UCSD-AML1 (cell line): ENCODE measurements around the gene PLCL2.

Experiments used
- DNase-seq: peaks from one replicate; lab custom pipeline; 2025; ENCODE audit not compliant: unreplicated experiment; lab: John Stamatoyannopoulos, UW

The PLCL2 gene

DNA sequence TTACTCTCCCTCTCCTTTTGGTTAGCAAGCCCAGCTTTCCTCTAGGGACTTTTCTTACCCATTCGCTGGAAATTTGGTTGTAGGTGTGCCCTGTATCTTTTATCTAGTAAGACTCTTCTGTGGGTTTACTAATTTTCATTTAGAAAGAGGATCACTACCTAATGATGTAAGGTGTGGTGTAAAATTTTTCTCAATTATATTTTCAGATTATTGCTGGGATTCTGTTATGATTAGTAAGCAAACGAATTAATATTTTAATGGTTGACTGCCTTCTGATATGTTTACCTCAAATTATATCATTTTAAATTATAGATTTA is 28.5 kb downstream of the PLCL2 start:
- DNase-seq, result no peak

DNA sequence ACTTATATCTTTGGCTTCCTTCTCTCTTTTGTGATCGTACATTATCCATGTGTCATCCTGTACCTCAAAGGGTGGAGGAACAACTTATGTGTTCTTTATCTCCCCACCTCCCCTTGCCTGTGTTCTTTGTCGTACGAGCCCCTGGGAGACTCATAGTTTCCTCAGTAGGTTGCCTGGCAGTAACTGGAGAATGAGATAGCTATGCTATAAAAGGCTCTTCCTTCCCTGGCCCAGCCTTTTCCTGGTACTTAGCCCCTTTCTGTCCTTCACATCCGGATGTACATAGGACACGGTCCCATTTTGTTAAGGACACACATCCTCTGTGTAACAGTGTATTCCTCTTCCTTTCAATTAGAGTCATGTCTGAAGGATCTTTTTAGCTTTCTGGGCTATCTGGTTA is 32.1 kb downstream of the PLCL2 start:
- DNase-seq, result no peak

DNA sequence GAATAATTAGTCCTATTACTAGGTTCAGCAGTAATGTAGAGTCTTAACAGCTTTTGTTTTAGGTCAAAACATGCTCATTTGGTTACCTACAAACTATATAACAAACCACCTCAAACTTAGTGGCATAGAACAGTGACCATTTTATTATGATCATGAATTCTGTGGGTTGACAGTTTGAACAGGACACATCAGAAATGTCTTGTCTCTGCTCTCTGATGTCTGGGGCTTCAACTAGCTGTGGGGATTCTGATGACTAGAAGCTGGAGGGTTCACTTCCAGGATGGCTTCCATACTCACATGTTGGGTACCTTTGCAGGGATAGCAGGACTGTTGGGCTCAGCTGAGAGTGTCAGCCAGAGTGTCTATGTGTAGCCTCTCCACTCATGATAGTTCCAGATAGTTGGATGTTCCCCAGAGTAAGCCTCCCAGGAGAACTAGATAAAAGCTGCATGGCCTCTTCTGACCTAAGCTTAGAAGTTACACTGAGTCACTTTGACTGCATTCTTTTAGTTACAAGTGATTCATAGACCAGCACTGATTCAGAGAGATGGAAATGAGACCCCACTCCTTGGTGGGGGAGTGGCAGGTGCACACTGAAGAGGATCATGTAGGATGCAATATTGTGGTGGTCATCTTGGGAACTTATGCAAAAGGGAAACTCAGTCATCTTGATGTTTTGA is 32.6 kb downstream of the PLCL2 start:
- DNase-seq, result no peak

DNA sequence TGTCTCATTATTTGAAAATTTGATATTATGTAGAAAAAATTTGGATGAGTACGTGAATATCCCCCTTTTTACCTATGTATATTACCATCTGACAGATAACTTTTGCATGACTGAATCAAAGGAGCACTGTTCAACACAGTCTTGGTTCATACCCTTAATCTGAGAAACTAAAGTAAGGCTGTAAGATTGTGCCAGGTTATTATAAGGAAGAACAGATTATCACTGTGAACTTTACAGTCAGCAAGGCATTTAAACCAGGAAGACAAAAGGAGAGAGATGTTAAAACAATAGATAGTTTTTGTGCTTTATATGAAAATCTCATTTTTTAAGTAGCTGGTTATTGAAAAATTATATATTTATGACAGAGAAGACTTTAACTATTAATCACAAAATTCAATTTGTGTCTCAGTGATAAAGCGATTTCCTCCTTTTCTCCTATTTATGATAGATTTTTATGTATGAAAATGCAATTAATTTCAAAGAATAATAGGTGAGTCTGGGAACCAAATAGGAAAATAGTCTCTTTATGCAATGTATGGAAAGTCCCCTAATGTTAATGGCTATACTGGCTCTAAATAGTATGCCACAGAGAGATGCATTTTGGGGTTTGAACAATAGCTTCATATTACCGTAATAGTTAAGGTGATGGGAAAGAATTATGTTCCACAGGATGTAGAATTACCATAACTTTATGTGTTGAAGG is 33.4 kb downstream of the PLCL2 start:
- DNase-seq, result no peak

DNA sequence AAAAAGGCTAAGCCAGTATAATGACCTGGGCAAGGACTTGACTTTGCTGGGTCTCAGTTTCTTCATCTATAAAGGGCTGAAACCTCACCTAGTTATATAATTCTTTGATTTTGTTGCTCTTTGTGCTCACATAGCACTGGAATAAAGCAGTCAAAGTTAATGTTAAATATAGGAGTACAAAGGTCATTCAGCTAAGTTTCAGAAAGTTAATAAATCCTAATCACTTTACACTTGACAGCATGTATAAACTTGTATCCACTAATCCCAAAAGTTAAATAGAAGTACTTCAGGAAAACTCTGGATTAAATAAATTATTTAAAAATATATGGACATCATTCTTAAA is 33.9 kb downstream of the PLCL2 start:
- no peak for DNase-seq

DNA sequence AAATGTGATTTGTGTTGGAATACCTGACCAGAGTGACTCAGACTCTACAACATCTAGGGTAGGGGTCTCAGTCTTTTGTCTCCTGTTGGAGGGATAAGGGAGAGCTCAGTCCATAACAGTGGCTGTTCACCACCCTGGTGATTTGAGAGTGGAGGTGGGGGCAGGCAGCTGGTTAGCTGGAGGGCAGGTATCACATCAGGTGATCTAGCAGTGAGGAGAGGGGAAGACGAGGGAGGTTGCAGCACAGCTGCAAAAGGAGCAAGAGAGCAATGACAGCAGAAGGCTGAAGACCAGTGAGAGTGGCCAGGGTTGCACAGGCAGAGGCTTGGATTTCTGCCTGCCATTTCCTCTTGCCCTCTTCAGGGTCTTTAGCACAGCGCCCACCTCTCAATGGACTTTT is 38.4 kb downstream of the PLCL2 start:
- no peak for DNase-seq

DNA sequence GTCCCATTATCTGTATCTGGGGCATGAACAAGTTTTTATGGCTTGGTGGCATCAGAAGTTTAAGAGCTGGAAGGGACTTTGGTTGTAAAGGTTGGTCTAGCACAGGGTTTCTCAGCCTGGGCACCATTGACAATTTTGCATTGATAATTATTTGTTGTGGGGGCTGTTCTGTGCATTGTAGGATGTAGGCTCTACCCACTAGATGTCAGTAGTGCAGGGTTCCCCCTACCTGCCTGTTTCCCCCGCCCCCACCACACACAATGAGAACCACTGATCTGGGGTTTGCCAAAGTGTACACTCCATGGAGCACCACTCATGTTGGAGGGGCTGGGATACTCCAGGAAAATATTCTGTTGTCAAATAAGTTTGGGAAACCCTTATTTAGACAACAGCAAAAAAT is 42.7 kb downstream of the PLCL2 start:
- no peak for DNase-seq

DNA sequence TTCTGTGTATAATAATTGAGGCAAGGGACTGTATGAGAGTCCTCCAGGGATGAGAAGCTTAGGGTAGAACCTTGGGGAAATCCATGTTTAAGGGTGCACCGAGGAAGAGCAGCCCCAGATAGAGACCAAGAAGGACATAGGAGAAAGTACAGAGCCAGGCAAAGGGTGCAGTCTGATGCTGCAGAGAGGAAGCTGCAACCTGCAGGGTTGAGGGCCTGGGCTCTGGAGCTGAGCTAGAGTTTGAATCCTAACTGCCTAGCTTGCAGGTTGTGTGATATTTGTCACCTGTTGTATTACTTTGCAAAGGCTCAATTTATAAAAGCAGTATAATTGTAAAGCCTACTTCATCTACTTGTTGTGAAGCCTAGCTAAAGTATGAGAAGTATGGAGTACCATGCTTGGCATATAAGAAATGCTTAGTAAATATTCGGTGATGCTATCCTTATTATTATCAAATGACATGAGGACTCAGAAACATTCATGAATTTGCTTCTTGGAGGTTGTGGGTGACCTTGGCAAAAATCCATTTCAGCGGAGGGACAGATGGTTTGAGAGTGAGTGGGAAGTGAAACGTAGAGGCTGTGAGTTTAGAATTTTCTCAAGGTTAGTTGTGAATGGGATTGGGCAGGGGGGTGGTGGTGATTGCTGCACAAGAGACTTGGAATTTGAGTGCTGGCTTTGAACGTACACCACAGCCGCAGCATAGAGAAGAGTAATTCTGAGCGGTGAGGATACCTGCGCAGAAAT is 43.8 kb downstream of the PLCL2 start:
- DNase-seq, result no peak

DNA sequence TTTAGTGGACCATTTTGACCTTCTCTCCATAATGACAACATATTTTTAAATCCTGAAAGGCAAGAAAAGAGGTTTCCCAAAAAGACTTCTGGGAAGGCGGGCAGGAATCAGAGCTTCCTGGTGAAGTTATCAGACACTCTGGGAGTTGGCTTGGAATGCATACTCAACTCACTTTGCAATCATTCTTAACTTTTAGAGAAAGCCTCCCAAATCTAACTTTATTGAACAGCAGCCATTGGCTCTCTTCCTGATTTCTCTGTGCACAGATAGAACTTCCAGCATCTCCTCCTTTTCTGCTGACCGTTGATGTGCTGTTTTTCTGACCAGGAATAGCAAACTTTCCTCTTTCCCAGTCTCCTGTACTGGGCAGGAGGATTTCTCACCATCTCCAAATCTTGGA is 44.6 kb downstream of the PLCL2 start:
- DNase-seq, result no peak

DNA sequence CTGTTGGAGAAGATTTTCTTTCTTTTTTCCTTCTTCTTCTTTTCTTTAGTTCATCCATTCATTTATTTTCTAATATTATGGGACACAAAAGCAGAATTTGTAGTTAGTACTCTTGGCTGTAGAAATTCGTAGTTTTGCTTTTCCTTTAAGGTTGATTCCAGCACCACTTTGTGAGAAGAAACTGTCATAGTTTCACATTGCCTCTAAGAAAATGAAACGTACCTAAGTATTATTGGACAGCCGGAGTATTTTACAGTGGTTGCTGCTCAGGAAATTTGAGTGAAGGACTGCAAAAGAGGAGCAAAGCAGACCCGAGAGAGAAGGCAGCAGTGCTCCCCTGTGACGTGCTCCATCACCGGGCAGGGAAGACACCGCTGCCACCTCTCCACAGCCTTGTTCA is 48.1 kb downstream of the PLCL2 start:
- DNase-seq, result no peak

DNA sequence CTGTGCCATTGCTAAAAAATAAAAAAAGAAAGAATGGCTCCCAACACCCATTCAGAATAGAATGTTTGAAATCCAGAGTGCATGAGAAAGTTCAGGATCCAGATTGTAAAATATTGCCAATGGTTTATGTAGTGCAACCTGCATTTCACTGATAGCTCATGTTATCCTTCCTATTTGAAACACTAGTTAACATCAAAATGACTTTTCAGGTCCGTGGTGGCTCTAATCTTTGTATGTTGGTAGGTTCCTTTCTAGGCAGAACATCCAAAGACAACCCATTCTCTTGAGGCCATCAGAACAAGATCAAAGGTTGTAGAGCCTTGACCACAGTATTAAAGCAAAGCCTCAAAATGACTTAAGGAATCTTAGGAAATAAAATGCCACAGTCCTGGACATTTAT is 51.0 kb downstream of the PLCL2 start:
- no peak for DNase-seq

DNA sequence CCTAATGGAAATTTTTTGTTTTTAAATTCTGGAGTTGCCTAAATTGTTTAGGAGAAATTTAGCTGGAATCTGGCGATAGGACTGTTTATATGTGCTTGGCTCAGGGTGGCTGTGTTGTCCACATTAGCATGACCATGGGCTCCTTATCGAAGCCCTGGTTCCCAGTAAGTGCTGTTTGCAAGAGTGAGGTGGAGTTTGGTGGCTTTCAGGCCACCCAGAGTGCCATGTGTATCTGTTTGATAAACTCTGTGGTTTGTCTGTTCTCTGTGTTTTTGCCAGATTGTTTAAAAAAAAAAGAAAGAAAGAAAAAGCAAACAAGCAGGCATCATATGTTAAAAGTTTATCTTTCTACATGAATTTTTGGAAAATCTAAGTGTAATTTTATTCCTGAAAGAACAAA is 51.5 kb downstream of the PLCL2 start:
- peak; percentile 44 for DNase-seq

DNA sequence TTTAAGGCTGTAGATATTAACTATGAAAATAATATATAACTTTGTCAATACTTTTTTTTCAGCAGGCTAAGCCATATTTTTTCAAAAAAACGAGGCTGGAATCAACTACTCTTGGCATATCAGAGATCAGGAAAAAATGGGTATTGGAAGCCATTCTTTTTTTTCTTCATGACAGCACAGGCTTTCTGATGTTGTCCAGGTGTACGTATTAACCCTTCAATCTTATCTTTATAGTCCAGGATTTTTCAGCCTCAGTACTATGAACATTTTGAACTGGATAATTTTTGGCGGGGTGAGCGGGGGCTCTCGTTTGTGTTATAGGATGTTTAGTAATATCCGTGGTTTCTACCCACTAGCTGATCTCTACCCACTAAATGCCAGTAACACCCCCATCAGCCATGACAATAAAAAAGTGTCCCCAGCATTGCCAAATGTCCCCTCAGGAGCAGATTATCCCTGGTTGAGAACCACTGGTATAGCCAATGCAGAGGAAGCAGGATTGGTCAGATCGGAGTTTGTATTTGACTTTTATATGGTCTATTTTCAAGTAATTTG is 52.0 kb downstream of the PLCL2 start:
- DNase-seq, result no peak

DNA sequence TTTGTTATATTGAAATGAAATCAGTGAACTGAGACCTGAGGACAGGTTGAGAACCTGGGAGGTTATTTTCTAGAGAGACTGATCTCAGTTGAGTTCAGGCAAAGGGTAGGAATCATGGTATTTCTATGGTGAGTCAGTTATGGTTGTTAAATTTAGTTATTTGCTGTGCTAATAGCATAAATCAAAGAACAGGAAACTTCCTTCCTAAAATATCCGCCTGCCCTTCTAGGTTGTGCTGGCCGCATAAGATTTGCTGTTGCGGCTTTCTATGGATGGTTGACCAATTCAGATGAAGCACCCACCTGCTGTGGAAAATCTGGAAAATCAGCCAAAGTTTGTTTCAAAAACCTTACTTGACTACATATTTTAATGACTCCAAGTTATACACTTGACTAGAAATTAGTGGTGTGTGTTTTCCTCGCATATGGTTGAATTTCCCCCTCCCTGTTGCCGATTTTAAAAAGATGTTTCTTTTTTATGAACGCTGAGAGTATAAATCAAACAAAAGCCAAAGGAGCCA is 52.6 kb downstream of the PLCL2 start:
- no peak for DNase-seq

DNA sequence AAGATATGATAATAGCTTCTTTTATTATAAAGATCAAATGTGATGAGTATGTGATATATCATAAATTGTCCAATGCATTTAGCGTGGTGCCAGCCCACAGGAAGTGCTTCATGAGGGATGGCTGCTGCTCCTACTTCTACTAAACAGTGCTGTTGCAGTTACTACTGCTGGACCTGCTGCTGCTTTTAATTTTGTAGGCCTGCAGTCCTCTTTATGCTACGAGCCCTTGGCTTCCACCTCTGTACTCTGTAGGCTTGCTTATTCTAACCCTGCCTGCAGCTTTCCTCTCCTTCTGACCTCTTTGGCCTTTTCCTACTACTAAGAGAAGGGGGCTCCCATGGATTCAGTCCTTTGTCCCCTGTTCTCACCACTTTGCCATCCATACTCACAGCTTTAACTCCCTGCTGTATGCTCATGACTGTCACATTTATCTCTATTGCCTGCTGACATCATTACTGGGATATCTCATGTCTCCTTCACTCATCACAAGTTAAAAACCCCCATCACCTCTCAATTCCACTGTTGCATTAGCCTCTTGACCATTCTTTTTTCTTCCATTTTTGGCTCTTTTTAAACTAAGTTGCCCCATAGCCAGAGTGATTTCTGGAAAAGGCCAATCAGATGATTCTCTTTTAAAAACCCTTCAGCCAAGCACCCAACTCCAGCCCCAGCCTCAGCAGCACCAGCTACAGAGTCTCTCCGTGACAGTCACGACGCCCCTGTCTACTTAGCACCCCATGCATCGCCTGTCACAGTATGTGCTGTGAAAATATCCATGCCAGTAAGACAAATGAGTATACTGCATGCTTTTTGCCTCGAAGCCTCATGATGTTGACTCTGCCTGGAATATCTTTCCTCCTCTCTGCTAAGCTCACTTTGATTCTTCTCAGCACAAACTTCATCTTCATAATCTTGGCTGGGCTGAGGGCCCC is 56.3 kb downstream of the PLCL2 start:
- DNase-seq, result no peak

DNA sequence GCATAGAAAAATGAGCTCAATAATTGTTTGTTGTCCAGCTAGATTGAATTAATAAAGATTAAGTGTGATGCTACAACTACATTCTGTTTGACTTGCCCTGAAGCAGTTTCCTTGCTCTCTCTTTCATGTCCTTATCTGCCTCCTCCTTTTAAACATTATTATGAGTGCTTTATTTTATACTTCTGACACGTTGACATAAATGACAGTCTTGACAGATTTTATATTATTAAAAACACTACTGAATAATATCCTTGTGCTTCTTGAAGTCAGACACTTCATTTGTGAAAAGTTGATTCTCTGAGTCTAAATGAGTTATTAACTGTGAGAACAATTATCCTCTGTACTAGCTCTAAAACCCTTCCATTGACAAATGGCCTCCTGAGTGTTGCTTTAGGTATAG is 58.2 kb downstream of the PLCL2 start:
- no peak for DNase-seq

DNA sequence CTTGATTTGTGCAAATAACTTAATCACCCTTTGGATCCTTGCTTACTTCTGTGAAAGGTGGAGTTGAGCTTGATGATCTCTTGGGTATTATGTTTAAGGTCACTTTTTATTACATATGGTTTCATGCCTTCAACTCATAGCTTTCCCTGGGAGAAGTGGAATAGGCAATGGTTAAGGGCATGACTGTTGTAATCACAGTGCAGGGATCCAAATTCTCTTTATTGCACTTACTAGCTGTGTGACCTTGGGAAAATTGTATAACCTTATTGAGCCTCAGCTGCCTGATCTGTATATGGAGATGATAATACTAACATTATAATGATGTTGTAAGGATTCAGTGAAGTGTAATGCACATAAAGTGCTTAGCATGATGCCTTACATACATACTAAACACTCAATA is 59.1 kb downstream of the PLCL2 start:
- no peak for DNase-seq

DNA sequence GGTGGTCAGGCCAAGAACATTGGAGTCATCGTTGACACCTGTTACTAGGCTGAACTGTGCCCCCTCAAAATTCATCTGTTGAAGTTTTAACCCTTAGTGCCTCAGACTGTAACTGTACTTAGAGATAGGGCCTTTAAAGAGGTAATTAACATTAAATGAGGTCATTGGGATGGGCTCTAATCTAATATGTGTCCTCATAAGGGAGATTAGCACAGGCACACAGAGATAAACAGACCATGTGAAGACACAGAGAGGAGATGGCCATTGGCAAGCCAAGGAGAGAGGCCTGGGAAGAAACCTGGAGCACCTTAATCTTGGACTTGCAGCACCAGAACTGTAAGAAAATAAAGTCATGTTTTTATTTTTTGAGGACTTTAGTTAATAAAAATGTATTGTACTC is 59.6 kb downstream of the PLCL2 start:
- no peak for DNase-seq

DNA sequence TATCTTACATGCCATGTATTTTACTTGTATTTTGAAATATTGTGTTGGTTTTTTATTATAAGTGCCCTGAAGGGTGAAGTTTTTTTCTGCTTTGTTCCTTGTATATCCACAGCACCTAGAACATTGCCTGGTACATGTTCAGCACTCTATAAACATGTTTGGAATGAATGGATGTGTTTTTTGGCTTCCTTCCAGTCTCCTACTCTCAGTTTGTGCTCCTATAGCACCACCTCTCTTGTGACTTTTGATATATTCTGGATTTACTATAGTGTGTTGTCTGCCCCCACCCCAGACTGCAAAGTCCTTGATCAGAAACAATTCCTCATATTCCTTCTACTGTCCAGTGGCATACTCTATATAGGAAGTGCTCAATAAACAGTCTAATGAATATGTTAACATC is 60.6 kb downstream of the PLCL2 start:
- no peak for DNase-seq

DNA sequence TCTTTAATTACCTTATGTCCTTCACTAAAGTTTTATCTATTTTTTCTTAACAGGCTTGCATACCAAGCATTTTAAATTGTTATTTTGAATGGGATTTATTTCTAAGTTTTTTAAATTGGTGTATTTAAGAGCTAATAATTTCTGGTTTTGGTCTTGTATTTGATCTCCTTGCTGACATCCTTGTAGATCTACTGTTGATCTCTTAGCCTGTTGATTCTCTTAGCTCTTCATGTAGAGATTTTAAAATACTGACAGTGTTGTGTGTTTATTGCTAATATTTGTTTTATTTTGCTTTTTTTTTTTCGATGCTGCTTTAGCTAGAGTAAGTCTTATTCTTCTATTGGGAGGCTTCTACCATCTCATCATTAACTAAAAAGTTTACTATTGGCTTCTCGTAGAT is 65.5 kb downstream of the PLCL2 start:
- no peak for DNase-seq

DNA sequence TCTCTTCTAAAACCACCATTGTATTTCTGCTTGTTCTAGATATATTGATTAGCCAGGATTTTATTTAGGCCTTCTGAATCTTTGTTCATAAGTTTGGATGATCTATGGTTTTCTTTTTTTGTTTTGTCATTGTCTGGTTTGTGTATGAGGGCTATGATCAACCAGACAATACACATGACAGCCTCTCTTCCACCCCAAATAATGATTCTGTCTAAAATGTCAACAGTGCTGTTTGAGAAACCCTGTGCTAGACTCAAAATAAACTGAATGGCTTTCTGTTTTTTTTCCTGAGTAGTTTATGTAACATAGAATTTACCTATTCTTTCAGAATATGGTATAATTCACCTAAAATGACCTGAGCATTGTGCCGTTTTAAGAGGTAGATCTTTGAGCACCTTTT is 66.1 kb downstream of the PLCL2 start:
- DNase-seq, result no peak
